Activated CD8-positive, alpha-beta T cell treated with anti-CD3 and anti-CD28 coated beads, Interleukin-2, amount 10 ng/mL, durations not matched to agents 7 days and 5 days (primary cell): ENCODE data around the gene TDRD9. TPM values are rescaled to one million over a fixed set of nuclear protein-coding genes. Genes with fewer than 3 reads are reported as not detected.
A peak's percentile ranks its signal among the peaks of the same experiment; 100 is the strongest.

Experiments used
- ATAC-seq: fragments of 150-1000 bp; cut with Tn5 transposase; one replicate; pipeline ENCODE4 v1.10.0; 2021; ENCODE audit warnings: moderate library complexity
- CTCF ChIA-PET: fragments of 350-600 bp; sonication (Branson Sonifier 250); formaldehyde crosslinking; loops from one replicate; lab custom pipeline; 2021; ENCODE audit warnings: antibody characterized with exemption; lab: Charles Lee
- POLR2A ChIA-PET: fragments of 350-600 bp; sonication (Branson Sonifier 250); formaldehyde crosslinking; loops from one replicate; lab custom pipeline; 2021; ENCODE audit warnings: antibody characterized with exemption; lab: Charles Lee
- DNase-seq: peaks from one replicate; pipeline ENCODE4 v3.0.0-alpha.2; 2020
- H3K27ac Mint-ChIP-seq: one replicate; pipeline ENCODE4 v1.8.0; 2021; ENCODE audit warnings: mild to moderate bottlenecking, mixed read lengths
- H3K27me3 Mint-ChIP-seq: one replicate; pipeline ENCODE4 v1.8.0; 2021; ENCODE audit warnings: low read depth, mixed read lengths
- H3K36me3 Mint-ChIP-seq: one replicate; pipeline ENCODE4 v1.8.0; 2021; ENCODE audit warnings: low read depth, mixed read lengths
- H3K4me1 Mint-ChIP-seq: one replicate; pipeline ENCODE4 v1.8.0; 2021; ENCODE audit warnings: low read depth, mixed read lengths
- H3K4me3 Mint-ChIP-seq: one replicate; pipeline ENCODE4 v1.8.0; 2021; ENCODE audit warnings: mild to moderate bottlenecking, mixed read lengths
- H3K9me3 Mint-ChIP-seq: one replicate; pipeline ENCODE4 v1.8.0; 2022; ENCODE audit warnings: mixed read lengths; ENCODE audit not compliant: insufficient read depth
- total RNA-seq, 2 experiments: library from RNA; stranded (reverse); gene quantifications; one replicate each; pipeline ENCODE4 v1.2.3, GENCODE V29; 2021

TDRD9 gene
- total RNA-seq, 2 experiments from 2014 or later: 1.3 to 2.7 TPM

- H3K4me1 Mint-ChIP-seq: no peaks in the 10 kb centered on the region
- H3K27ac Mint-ChIP-seq: no peak overlapping the region
- ATAC-seq (no peak), DNase-seq (no peak)
- H3K4me3 Mint-ChIP-seq: no peak overlapping the region
- peaks cover 7% of the 10 kb centered on the region for H3K27me3 Mint-ChIP-seq
- ChIA-PET CTCF (interaction anchor here (0.7 kb wide), 1 partner anchor 78 kb away, joined by 4 read pairs; no protein-coding TSS in a partner anchor), POLR2A (no interaction called here)
- H3K9me3 Mint-ChIP-seq: no peaks in the 10 kb centered on the region
- no peaks in the 10 kb centered on the region for H3K36me3 Mint-ChIP-seq
These were observed 71.7 kb downstream of the TDRD9 start for GRCh38 chr14:103999795-104000440.

- peak; percentile 25 for DNase-seq
- no peaks in the 10 kb centered on the region for H3K36me3 Mint-ChIP-seq
- H3K4me1 Mint-ChIP-seq: no peaks in the 10 kb centered on the region
- CTCF ChIA-PET: no interaction called here
- peak; percentile 49 for ATAC-seq
- H3K9me3 Mint-ChIP-seq: no peaks in the 10 kb centered on the region
- H3K27me3 Mint-ChIP-seq: peaks cover 7% of the 10 kb centered on the region
- no peak overlapping the region for H3K27ac Mint-ChIP-seq
- H3K4me3 Mint-ChIP-seq: no peak overlapping the region
- POLR2A ChIA-PET: no interaction called here
These were observed 72.7 kb downstream of the TDRD9 start for GRCh38 chr14:104001003-104001402.

- ChIA-PET POLR2A (no interaction called here), CTCF (no interaction called here)
- ATAC-seq (no peak), DNase-seq (no peak)
- Mint-ChIP-seq H3K36me3 (no peaks in the 10 kb centered on the region), H3K27me3 (peaks cover 9% of the 10 kb centered on the region), H3K4me1 (no peaks in the 10 kb centered on the region), H3K27ac (no peak overlapping the region), H3K9me3 (no peaks in the 10 kb centered on the region), H3K4me3 (no peak overlapping the region)
These were observed 75.4 kb downstream of the TDRD9 start for GRCh38 chr14:104003616-104004015.

GRCh38 chr14:104004849-104005248 lies 76.6 kb downstream of the TDRD9 start:
- DNase-seq (no peak), ATAC-seq (no peak)
- Mint-ChIP-seq H3K4me3 (no peak overlapping the region), H3K27ac (no peak overlapping the region), H3K27me3 (peaks cover 9% of the 10 kb centered on the region), H3K9me3 (no peaks in the 10 kb centered on the region), H3K36me3 (no peaks in the 10 kb centered on the region), H3K4me1 (no peaks in the 10 kb centered on the region)
- CTCF ChIA-PET: no interaction called here
- POLR2A ChIA-PET: no interaction called here

GRCh38 chr14:104005489-104005888 lies 77.2 kb downstream of the TDRD9 start:
- POLR2A ChIA-PET: no interaction called here
- peaks cover 9% of the 10 kb centered on the region for H3K27me3 Mint-ChIP-seq
- H3K4me1 Mint-ChIP-seq: no peaks in the 10 kb centered on the region
- DNase-seq (no peak), ATAC-seq (no peak)
- H3K36me3 Mint-ChIP-seq: no peaks in the 10 kb centered on the region
- H3K27ac Mint-ChIP-seq: no peak overlapping the region
- H3K9me3 Mint-ChIP-seq: no peaks in the 10 kb centered on the region
- CTCF ChIA-PET: no interaction called here
- H3K4me3 Mint-ChIP-seq: no peak overlapping the region

GRCh38 chr14:104007121-104007520 lies 78.9 kb downstream of the TDRD9 start:
- Mint-ChIP-seq H3K4me3 (no peak overlapping the region), H3K27ac (no peak overlapping the region), H3K4me1 (no peaks in the 10 kb centered on the region), H3K36me3 (no peaks in the 10 kb centered on the region), H3K9me3 (no peaks in the 10 kb centered on the region), H3K27me3 (peaks cover 7% of the 10 kb centered on the region)
- CTCF ChIA-PET: no interaction called here
- ATAC-seq: no peak
- POLR2A ChIA-PET: no interaction called here
- no peak for DNase-seq

DNA sequence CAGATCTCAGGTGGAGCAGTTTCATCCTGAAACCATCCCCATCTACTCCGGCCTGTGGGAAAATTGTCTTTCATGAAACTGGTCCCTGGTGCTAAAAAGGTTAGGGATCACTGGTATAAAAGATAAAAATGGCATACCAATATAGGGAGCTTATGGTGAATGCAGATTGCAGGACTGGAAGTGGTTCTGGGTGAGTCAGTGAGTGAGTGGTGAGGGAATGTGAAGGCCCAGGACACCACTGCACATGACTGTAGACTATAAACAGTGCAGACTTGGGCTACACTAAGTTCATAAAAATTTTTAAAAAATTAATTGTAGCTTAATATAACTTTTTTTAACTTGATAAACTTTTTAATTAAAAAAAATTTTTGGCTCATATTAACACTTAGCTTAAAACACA lies 81.0 kb downstream of the TDRD9 start:
- ATAC-seq (no peak), DNase-seq (no peak)
- ChIA-PET POLR2A (no interaction called here), CTCF (no interaction called here)
- no peak overlapping the region for H3K27ac Mint-ChIP-seq
- H3K27me3 Mint-ChIP-seq: peaks cover 5% of the 10 kb centered on the region
- no peak overlapping the region for H3K4me3 Mint-ChIP-seq
- H3K9me3 Mint-ChIP-seq: no peaks in the 10 kb centered on the region
- H3K36me3 Mint-ChIP-seq: no peaks in the 10 kb centered on the region
- no peaks in the 10 kb centered on the region for H3K4me1 Mint-ChIP-seq

- Mint-ChIP-seq H3K9me3 (no peaks in the 10 kb centered on the region), H3K36me3 (no peaks in the 10 kb centered on the region), H3K27ac (no peak overlapping the region), H3K4me1 (no peaks in the 10 kb centered on the region), H3K4me3 (no peak overlapping the region), H3K27me3 (peaks cover 4% of the 10 kb centered on the region)
- CTCF ChIA-PET: no interaction called here
- ATAC-seq: no peak
- DNase-seq: no peak
- POLR2A ChIA-PET: no interaction called here
These were observed 83.7 kb downstream of the TDRD9 start for GRCh38 chr14:104011824-104012517.

DNA sequence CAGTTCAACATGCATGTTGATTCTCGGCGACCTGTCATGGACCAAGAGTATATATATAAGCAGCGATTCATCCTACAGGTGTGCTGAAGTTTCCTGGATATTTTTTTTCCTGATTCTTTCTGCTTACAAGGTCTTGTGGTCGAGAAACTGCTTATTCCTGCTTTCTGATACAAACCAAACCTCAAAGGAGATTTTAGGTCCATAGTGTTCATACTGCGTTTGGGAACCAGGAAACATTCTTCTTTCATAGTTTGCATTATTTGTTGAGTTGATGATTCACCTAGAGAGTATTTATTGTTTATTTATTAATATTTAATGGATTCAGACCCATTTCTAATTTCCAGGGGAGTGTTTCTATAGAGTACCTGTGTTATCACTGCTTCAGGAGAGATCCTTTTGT lies 86.5 kb downstream of the TDRD9 start:
- POLR2A ChIA-PET: no interaction called here
- Mint-ChIP-seq H3K36me3 (no peaks in the 10 kb centered on the region), H3K9me3 (no peaks in the 10 kb centered on the region), H3K27ac (no peak overlapping the region), H3K4me1 (no peaks in the 10 kb centered on the region), H3K27me3 (peaks cover 11% of the 10 kb centered on the region), H3K4me3 (no peak overlapping the region)
- DNase-seq (no peak), ATAC-seq (no peak)
- CTCF ChIA-PET: no interaction called here

- Mint-ChIP-seq H3K9me3 (no peaks in the 10 kb centered on the region), H3K4me1 (no peaks in the 10 kb centered on the region), H3K27me3 (peaks cover 15% of the 10 kb centered on the region), H3K4me3 (no peak overlapping the region), H3K36me3 (no peaks in the 10 kb centered on the region), H3K27ac (no peak overlapping the region)
- ATAC-seq (no peak), DNase-seq (no peak)
- ChIA-PET CTCF (interaction anchor here (0.7 to 1.4 kb wide), 3 partner anchors 95 to 116 kb away, joined by 4 read pairs; no protein-coding TSS in a partner anchor), POLR2A (interaction anchor here (0.6 kb wide), 1 partner anchor 66 kb away, joined by 4 read pairs; no protein-coding TSS in a partner anchor)
These were observed 88.8 kb downstream of the TDRD9 start for GRCh38 chr14:104016873-104017650.

GRCh38 chr14:104019029-104019428 lies 90.8 kb downstream of the TDRD9 start:
- ATAC-seq (no peak), DNase-seq (no peak)
- ChIA-PET CTCF (no interaction called here), POLR2A (no interaction called here)
- no peaks in the 10 kb centered on the region for H3K36me3 Mint-ChIP-seq
- no peaks in the 10 kb centered on the region for H3K4me1 Mint-ChIP-seq
- H3K4me3 Mint-ChIP-seq: no peak overlapping the region
- H3K27me3 Mint-ChIP-seq: peaks cover 18% of the 10 kb centered on the region
- H3K9me3 Mint-ChIP-seq: no peaks in the 10 kb centered on the region
- H3K27ac Mint-ChIP-seq: no peak overlapping the region

DNA sequence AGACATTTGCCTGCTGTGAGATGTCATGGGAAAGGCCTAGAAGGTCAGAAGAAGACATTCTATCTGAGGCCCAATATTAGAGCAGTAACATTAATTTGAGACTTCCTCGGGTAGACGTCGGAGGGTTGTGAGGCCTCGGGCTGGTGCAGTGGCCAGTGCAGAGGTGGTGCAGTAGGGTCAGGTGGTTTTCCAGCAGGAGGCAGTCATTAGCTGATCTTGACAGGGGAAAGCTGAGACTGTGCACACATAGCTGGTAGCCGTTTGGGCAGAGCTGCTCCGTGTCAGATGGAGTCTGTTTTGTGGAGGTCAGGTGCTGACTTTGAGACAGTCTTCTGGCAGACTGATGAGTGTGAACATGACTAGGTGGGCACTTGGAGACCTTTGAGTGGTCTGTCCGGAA lies 91.5 kb downstream of the TDRD9 start:
- Mint-ChIP-seq H3K27me3 (peaks cover 18% of the 10 kb centered on the region), H3K27ac (no peak overlapping the region), H3K36me3 (no peaks in the 10 kb centered on the region), H3K9me3 (no peaks in the 10 kb centered on the region), H3K4me1 (no peaks in the 10 kb centered on the region), H3K4me3 (no peak overlapping the region)
- DNase-seq: no peak
- ChIA-PET CTCF (no interaction called here), POLR2A (no interaction called here)
- no peak for ATAC-seq
